ENCODE results near the gene GPR78. TPM values are rescaled to one million over a fixed set of nuclear protein-coding genes. Genes with fewer than 3 reads are reported as not detected.

The GPR78 gene
- polyA plus RNA-seq, 1 donor = 0.75 TPM

DNA sequence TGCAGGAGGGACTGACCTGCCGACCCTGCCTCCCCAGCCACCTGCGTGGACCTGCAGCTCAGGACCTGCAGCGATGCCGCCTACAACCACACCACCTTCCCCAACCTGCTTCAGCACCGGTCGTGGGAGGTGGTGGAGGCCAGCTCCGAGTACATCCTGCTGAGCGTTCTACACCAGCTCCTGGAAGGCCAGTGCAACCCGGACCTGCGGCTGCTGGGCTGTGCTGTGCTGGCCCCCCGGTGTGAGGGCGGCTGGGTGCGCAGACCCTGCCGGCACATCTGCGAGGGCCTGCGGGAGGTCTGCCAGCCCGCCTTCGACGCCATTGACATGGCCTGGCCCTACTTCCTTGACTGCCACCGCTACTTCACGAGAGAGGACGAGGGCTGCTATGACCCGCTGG lies 20.9 kb downstream of the GPR78 start:
- no peak for DNase-seq

- no peak for DNase-seq
Measured at GRCh38 chr4:8601556-8601955, 21.4 kb downstream of the GPR78 start.

- no peak for DNase-seq
Measured at GRCh38 chr4:8602686-8603430, 22.7 kb downstream of the GPR78 start.

GRCh38 chr4:8603931-8604330 lies 23.7 kb downstream of the GPR78 start:
- no peak for DNase-seq

DNA sequence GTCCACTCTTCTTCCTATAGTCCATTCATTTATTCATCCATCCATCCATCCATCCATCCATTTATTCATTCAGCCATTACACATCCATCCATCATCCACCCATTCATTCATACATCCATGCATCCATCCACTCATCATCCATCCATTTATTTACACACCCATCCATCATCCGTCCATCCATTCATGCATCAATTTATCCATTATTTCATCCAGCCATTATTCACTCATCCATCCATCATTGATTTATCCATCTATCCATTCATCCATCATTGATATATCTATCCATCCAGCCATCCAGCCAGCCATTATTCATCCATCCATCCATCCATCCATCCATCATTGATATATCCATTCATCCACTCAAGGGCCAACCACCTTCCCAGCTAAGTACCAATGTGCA lies 25.1 kb downstream of the GPR78 start:
- no peak for DNase-seq

- DNase-seq = no peak
Measured at GRCh38 chr4:8606476-8606875, 26.3 kb downstream of the GPR78 start.

- no peak for DNase-seq
Measured at GRCh38 chr4:8606966-8607365, 26.8 kb downstream of the GPR78 start.

DNA sequence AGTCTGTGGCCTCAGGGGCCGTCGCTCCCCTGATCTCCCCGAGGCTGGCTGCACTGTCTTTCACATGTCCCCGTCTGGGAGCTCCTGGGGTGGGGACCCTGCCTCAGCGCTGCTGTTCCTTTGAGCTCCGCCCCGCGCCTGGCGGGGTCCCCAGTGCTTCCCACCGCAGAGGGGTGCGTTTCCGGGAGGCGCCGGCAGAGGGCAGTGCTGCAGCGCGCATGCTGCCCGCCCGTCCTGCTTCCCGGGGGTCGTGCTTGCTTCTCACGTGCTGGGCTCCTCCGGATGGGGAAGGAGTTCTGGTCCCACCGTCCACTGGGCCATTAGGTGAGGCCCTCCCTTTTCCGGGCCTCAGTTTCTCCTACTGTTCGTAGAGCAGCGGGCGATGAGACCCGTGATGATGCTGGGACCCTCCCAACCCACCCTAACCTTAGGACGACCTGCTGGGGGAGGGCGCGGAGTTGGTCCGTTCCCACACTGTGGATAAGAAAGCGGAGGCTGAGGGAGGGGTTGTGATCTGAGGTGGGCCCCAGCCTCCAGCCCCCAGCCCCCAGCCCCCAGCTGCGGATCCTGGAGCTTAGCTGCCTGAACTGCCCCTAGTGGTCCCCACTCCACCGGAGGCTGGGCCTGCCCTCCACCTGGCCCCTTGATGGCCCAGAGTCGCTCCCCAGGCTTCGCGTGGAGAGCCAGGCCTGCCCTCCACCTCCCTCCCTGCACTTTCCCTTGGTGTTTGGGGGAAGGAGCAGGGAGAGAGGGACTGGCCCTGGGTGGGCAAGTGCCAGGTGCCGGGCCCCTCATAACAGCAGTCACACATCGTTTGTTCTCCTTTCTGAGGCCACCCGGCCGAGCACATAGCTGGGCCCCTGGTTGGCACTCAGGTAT lies 27.6 kb downstream of the GPR78 start:
- peak; percentile 45 for DNase-seq

GRCh38 chr4:8608714-8609391 lies 28.7 kb downstream of the GPR78 start:
- DNase-seq = no peak

GRCh38 chr4:8609406-8609805 lies 29.2 kb downstream of the GPR78 start:
- no peak for DNase-seq

DNA sequence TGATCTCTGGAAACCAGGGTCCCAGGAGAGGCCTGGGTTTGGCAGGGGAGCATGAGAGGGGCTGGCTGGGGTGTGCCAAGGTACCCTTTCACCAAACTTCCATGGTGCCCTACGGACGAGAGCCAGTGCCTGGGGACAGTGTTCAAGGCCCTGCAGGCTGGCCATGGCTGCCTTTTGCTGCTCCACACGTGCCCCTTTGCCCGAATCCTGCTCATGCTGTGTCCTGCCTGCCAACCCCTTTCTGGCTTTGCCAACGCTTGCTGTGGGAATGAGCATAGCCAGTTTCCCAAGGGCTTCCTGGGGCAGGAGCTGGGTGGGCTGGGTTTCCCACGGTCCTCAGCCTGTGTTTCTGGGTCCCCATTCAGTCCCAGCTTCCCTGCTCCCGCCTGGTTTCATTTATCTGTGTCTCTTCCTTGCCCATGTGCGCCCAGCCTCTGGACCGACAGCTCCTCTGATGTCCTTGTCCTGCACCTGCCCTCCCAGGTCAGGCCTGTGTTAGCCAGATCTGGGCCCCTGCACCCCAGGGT lies 29.7 kb downstream of the GPR78 start:
- DNase-seq = no peak

GRCh38 chr4:8610858-8611616 lies 30.8 kb downstream of the GPR78 start:
- no peak for DNase-seq

DNA sequence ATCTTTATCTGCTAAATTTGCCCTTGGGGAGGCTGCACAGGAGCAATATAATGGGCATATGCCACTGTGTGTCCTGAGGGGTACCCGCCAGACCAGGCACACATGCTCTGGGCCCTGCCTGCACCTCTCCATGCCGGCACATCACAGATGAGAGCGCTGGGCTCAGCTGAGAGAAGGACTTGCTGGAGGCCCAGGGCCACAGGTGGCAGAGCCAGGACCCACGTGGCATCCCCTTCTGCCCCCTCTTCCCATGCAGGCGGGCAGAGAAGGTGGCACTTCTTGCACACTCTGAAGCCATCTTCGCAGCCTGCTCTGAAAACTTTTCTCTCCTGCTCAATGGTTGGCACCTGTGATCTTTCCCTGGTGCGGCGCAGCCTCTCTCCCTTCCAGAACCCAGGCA lies 32.5 kb downstream of the GPR78 start:
- DNase-seq = no peak

DNA sequence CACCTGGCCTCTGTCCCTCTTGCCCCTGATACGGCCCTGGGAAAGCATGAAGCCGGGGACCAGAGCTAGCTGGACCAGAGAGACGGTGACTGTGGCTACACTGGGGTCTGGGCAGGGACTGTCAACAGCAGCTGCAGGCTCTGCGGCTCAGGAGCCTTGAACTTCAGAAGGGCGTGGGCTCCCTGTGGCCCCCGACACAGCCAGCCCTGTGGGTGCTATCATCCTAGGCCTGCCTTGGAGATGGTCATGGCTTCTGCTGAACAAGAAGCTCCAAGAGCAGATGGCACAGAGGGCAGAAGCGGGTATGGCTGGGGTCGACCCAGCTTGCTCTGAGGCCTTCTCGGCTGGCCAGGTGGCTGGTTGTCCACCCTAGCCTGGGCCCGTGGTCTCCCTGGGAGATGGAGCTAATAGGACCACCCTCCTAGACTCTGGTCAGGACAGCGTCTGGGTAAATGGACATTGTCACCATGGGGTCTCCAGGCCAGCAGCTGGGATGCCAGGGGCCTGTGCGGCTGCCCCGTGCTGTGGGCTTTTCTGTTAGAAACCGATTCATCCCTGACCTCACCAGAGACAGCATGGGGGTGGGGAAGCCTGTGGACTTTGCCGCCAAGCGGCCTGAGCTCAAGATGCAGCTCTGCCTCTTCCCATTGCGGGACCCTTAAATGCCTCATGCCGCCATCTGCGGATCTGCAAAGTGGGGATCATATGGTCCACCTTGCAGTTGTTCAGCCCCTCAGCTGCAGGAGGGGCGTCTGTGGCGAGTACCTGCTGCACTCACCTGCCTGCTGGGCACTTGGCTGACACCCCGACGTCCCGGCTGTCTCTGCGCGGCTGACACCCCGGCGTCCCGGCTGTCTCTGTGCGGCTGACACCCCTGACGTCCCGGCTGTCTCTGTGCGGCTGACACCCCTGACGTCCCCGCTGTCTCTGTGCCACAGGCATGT lies 33.5 kb downstream of the GPR78 start:
- DNase-seq = no peak

- DNase-seq = no peak
Measured at GRCh38 chr4:8614365-8615193, 34.4 kb downstream of the GPR78 start.

GRCh38 chr4:8615366-8615765 lies 35.2 kb downstream of the GPR78 start:
- DNase-seq = no peak

GRCh38 chr4:8615921-8616787 lies 36.0 kb downstream of the GPR78 start:
- no peak for DNase-seq

- DNase-seq = no peak
Measured at GRCh38 chr4:8616831-8617230, 36.6 kb downstream of the GPR78 start.

GRCh38 chr4:8617486-8618040 lies 37.4 kb downstream of the GPR78 start:
- no peak for DNase-seq
